GM23338 (cell line): ENCODE measurements around the gene ZMYND12. TPM values are rescaled to one million over a fixed set of nuclear protein-coding genes. Genes with fewer than 3 reads are reported as not detected.

ENCODE experiments used
- ATAC-seq: fragments of 200-7000 bp; cut with Tn5 transposase; 3 replicates; pipeline ENCODE4 v1.9.1; 2020
- DNase-seq: peaks from one replicate; pipeline ENCODE4 v3.0.0-alpha.2; 2015; ENCODE audit warnings: low spot score
- H2AFZ ChIP-seq: fragments of 200-600 bp; sonication (generic); 2 replicates; pipeline ENCODE4 v1.8.0; 2016; ENCODE audit warnings: antibody characterized with exemption, mild to moderate bottlenecking, moderate library complexity
- H3F3A ChIP-seq: fragments of 200-600 bp; sonication (generic); replicated peaks from 2 replicates; pipeline ENCODE4 v1.8.0; 2017; ENCODE audit warnings: antibody characterized with exemption, mixed run types, low read depth
- H3K27ac ChIP-seq: fragments of 200-600 bp; sonication (generic); 2 replicates; pipeline ENCODE4 v1.6.1; 2016; ENCODE audit warnings: low read depth
- H3K27me3 ChIP-seq: fragments of 200-600 bp; sonication (generic); 2 replicates; pipeline ENCODE4 v1.8.0; 2016; ENCODE audit warnings: mild to moderate bottlenecking, mixed run types, moderate library complexity; ENCODE audit not compliant: insufficient read depth
- H3K36me3 ChIP-seq: fragments of 200-600 bp; sonication (generic); 2 replicates; pipeline ENCODE4 v1.8.0; 2016; ENCODE audit warnings: mild to moderate bottlenecking; ENCODE audit not compliant: insufficient read depth
- H3K4me1 ChIP-seq: fragments of 200-600 bp; sonication (generic); 2 replicates; pipeline ENCODE4 v1.8.0; 2016; ENCODE audit warnings: mild to moderate bottlenecking, moderate library complexity; ENCODE audit not compliant: insufficient read depth
- H3K4me2 ChIP-seq: fragments of 200-600 bp; sonication (generic); 2 replicates; pipeline ENCODE4 v1.7.1; 2017; ENCODE audit warnings: mixed run types
- H3K4me3 ChIP-seq: fragments of 200-600 bp; sonication (generic); 2 replicates; pipeline ENCODE4 v1.6.1; 2016; ENCODE audit warnings: mixed run types
- H3K79me2 ChIP-seq: fragments of 200-600 bp; sonication (generic); replicated peaks from 2 replicates; pipeline ENCODE4 v1.8.0; 2017; ENCODE audit warnings: mild to moderate bottlenecking; ENCODE audit not compliant: insufficient read depth
- H3K9me2 ChIP-seq: fragments of 200-600 bp; sonication (generic); 2 replicates; pipeline ENCODE4 v1.8.0; 2017; ENCODE audit not compliant: insufficient read depth
- H4K20me1 ChIP-seq: fragments of 200-600 bp; sonication (generic); replicated peaks from 2 replicates; pipeline ENCODE4 v1.8.0; 2017; ENCODE audit warnings: mild to moderate bottlenecking; ENCODE audit not compliant: insufficient read depth
- H3K27ac Mint-ChIP-seq: 2 replicates; pipeline ENCODE4 v1.8.0; 2020; ENCODE audit warnings: inconsistent platforms, mild to moderate bottlenecking, moderate library complexity, mixed read lengths
- H3K27me3 Mint-ChIP-seq: 3 replicates; pipeline ENCODE4 v1.8.0; 2022; ENCODE audit warnings: low read depth, mild to moderate bottlenecking, moderate library complexity, mixed read lengths, inconsistent platforms; ENCODE audit not compliant: insufficient read depth, poor library complexity
- H3K36me3 Mint-ChIP-seq: 3 replicates; pipeline ENCODE4 v1.8.0; 2021; ENCODE audit warnings: low read depth, mild to moderate bottlenecking, inconsistent platforms, moderate library complexity, mixed read lengths
- H3K4me1 Mint-ChIP-seq: 3 replicates; pipeline ENCODE4 v1.8.0; 2020; ENCODE audit warnings: mild to moderate bottlenecking, inconsistent platforms, mixed read lengths
- H3K4me3 Mint-ChIP-seq: 3 replicates; pipeline ENCODE4 v1.8.0; 2021; ENCODE audit warnings: moderate library complexity, mild to moderate bottlenecking, inconsistent platforms, mixed read lengths
- H3K9me3 Mint-ChIP-seq: 3 replicates; pipeline ENCODE4 v1.8.0; 2020; ENCODE audit warnings: moderate library complexity, mild to moderate bottlenecking, inconsistent platforms, mixed read lengths
- CREB1 ChIP-seq: fragments of 250-450 bp; sonication (Bioruptor Pico); IDR thresholded peaks from 2 replicates; pipeline ENCODE4 v1.5.0; 2020; ENCODE audit warnings: low read depth, mild to moderate bottlenecking, moderate library complexity
- EZH2 ChIP-seq: fragments of 200-600 bp; sonication (generic); IDR thresholded peaks from one replicate; pipeline ENCODE4 v1.8.0; 2017; ENCODE audit warnings: antibody characterized with exemption, mild to moderate bottlenecking, low read depth; ENCODE audit not compliant: unreplicated experiment
- EZH2phosphoT487 ChIP-seq: fragments of 200-600 bp; sonication (generic); IDR thresholded peaks from one replicate; pipeline ENCODE4 v1.8.1; 2018; ENCODE audit warnings: antibody characterized with exemption; ENCODE audit not compliant: unreplicated experiment
- JUNB ChIP-seq: IDR thresholded peaks from one replicate; pipeline ENCODE4 v1.6.1; 2016; ENCODE audit warnings: antibody characterized with exemption; ENCODE audit not compliant: unreplicated experiment
- NANOG ChIP-seq: IDR thresholded peaks from 2 replicates; pipeline ENCODE4 v1.6.1; 2016; ENCODE audit warnings: antibody characterized with exemption, borderline replicate concordance
- POLR2AphosphoS5 ChIP-seq: IDR thresholded peaks from 2 replicates; pipeline ENCODE4 v1.6.1; 2016; ENCODE audit warnings: antibody characterized with exemption, low read depth
- STAT1 ChIP-seq: IDR thresholded peaks from one replicate; pipeline ENCODE4 v1.6.1; 2016; ENCODE audit warnings: antibody characterized with exemption; ENCODE audit not compliant: unreplicated experiment
- ZNF114 ChIP-seq: fragments of 250-450 bp; sonication (Bioruptor Pico); IDR thresholded peaks from 2 replicates; pipeline ENCODE4 v1.5.0; 2020; ENCODE audit warnings: mild to moderate bottlenecking, moderate library complexity
- ZNF331 ChIP-seq: fragments of 250-450 bp; sonication (Bioruptor Pico); IDR thresholded peaks from 2 replicates; pipeline ENCODE4 v1.5.0; 2020; ENCODE audit warnings: low read depth, mild to moderate bottlenecking, moderate library complexity
- polyA plus RNA-seq: library from polyadenylated mRNA; unstranded; fragments of >200 nt; fragmentation: Nextera tagmentation; extraction: Ambion mirVana; gene quantifications from 2 replicates; pipeline ENCODE4 v1.2.1, GENCODE V29; 2016
- total RNA-seq: library from RNA; depleted of rRNA; stranded (reverse); fragments of >200 nt; shearing (Covaris generic); gene quantifications from 2 replicates; pipeline ENCODE4 v1.2.3, GENCODE V29; 2014
- TF ChIP-seq, protein P1 (sequence below): fragments of 250-450 bp; sonication (Bioruptor Pico); IDR thresholded peaks from 2 replicates; pipeline ENCODE4 v1.5.0; 2020; ENCODE audit warnings: mild to moderate bottlenecking, moderate library complexity

ZMYND12 gene
- total and polyA plus RNA-seq, 2 experiments from 2014 or later = 0.16 to 0.63 TPM

DNA sequence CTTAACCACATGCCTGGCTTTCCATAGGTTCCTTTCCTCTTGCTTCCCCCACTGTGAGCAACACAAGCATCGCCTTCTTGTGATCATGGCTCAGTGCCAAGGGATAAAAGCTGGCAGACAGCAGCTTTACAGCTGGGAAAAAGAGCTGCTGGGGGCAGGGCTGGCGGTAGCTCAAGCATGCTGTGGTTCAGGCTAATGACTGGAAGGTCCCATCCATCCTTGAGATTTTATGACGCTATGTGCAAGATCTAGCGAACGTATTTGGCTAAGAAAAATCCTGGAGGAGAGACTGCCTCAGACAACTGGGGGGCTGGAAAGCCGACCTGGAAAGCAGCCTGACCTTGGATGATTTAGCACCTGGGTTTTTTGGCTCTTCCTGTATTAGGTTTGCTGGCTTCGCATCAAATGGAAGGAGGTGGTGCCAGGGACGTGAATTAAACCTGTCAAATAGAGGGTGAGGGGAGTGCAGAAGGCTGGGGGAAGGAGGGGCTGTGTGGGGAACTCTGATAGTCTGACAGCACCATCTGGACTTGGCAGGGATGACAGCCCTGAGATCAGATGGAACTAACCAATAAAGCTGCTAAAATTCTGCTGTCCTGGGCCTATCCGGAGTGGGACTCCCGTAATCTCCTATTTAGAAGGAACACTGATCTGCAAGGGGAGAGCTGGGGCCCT is 34.8 kb downstream of the ZMYND12 start:
- Histone ChIP-seq H3K9me2 (no peaks in the 10 kb centered on the region), H3K36me3 (no peaks in the 10 kb centered on the region), H3K4me1 (peaks cover 27% of the 10 kb centered on the region), H3K27me3 (no peaks in the 10 kb centered on the region), H3K4me3 (no peak overlapping the region), H2AFZ (no peak overlapping the region), H3F3A (no peaks in the 10 kb centered on the region), H3K79me2 (no peaks in the 10 kb centered on the region), H4K20me1 (no peaks in the 10 kb centered on the region), H3K4me2 (no peak overlapping the region), H3K27ac (no peak overlapping the region)
- Mint-ChIP-seq H3K4me3 (no peak overlapping the region), H3K27me3 (peaks cover 11% of the 10 kb centered on the region), H3K27ac (no peak overlapping the region), H3K4me1 (peaks cover 37% of the 10 kb centered on the region), H3K36me3 (no peaks in the 10 kb centered on the region), H3K9me3 (no peaks in the 10 kb centered on the region)
- DNase-seq (no peak), ATAC-seq (no peak)
- TF ChIP-seq EZH2 = no peak
- no peak for TF ChIP-seq POLR2AphosphoS5
- TF ChIP-seq STAT1 = no peak
- TF ChIP-seq EZH2phosphoT487 = no peak
- TF ChIP-seq ZNF114 (CRISPR knock-in tag) = no peak
- TF ChIP-seq JUNB = no peak
- no peak for TF ChIP-seq ZNF331 (CRISPR knock-in tag)
- no peak for TF ChIP-seq NANOG
- TF ChIP-seq CREB1 (CRISPR knock-in tag) = no peak

DNA sequence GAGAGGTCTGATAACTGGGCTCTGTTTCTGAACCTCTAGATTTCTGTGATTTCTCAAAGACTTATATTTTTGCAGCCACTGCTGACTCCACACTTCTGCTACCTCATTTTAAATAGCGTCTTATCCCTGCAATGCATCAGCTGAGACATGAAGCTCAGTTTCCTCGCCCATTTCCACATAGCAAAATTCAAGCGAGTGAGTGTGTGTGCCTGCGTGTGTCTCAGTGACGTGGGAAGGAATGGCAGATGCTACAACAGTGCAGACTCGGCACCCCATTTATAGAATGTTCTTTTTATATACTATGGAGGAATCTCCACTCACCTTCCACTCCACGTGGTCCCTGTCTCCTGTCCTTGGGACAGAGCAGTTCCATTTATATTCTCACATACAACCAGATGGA is 35.7 kb downstream of the ZMYND12 start:
- no peak overlapping the region for H3K4me3 Mint-ChIP-seq
- Histone ChIP-seq H3K36me3 (no peaks in the 10 kb centered on the region), H3K4me1 (peaks cover 27% of the 10 kb centered on the region), H2AFZ (no peak overlapping the region), H3K27me3 (no peaks in the 10 kb centered on the region), H3K79me2 (no peaks in the 10 kb centered on the region), H3F3A (no peaks in the 10 kb centered on the region), H3K9me2 (no peaks in the 10 kb centered on the region), H3K27ac (no peak overlapping the region), H3K4me2 (no peak overlapping the region), H4K20me1 (no peaks in the 10 kb centered on the region), H3K4me3 (no peak overlapping the region)
- no peak overlapping the region for H3K27ac Mint-ChIP-seq
- no peak for DNase-seq
- peaks cover 11% of the 10 kb centered on the region for H3K27me3 Mint-ChIP-seq
- no peaks in the 10 kb centered on the region for H3K36me3 Mint-ChIP-seq
- TF ChIP-seq ZNF114 (CRISPR knock-in tag) (no peak), EZH2phosphoT487 (no peak)
- TF ChIP-seq, protein P1, sequence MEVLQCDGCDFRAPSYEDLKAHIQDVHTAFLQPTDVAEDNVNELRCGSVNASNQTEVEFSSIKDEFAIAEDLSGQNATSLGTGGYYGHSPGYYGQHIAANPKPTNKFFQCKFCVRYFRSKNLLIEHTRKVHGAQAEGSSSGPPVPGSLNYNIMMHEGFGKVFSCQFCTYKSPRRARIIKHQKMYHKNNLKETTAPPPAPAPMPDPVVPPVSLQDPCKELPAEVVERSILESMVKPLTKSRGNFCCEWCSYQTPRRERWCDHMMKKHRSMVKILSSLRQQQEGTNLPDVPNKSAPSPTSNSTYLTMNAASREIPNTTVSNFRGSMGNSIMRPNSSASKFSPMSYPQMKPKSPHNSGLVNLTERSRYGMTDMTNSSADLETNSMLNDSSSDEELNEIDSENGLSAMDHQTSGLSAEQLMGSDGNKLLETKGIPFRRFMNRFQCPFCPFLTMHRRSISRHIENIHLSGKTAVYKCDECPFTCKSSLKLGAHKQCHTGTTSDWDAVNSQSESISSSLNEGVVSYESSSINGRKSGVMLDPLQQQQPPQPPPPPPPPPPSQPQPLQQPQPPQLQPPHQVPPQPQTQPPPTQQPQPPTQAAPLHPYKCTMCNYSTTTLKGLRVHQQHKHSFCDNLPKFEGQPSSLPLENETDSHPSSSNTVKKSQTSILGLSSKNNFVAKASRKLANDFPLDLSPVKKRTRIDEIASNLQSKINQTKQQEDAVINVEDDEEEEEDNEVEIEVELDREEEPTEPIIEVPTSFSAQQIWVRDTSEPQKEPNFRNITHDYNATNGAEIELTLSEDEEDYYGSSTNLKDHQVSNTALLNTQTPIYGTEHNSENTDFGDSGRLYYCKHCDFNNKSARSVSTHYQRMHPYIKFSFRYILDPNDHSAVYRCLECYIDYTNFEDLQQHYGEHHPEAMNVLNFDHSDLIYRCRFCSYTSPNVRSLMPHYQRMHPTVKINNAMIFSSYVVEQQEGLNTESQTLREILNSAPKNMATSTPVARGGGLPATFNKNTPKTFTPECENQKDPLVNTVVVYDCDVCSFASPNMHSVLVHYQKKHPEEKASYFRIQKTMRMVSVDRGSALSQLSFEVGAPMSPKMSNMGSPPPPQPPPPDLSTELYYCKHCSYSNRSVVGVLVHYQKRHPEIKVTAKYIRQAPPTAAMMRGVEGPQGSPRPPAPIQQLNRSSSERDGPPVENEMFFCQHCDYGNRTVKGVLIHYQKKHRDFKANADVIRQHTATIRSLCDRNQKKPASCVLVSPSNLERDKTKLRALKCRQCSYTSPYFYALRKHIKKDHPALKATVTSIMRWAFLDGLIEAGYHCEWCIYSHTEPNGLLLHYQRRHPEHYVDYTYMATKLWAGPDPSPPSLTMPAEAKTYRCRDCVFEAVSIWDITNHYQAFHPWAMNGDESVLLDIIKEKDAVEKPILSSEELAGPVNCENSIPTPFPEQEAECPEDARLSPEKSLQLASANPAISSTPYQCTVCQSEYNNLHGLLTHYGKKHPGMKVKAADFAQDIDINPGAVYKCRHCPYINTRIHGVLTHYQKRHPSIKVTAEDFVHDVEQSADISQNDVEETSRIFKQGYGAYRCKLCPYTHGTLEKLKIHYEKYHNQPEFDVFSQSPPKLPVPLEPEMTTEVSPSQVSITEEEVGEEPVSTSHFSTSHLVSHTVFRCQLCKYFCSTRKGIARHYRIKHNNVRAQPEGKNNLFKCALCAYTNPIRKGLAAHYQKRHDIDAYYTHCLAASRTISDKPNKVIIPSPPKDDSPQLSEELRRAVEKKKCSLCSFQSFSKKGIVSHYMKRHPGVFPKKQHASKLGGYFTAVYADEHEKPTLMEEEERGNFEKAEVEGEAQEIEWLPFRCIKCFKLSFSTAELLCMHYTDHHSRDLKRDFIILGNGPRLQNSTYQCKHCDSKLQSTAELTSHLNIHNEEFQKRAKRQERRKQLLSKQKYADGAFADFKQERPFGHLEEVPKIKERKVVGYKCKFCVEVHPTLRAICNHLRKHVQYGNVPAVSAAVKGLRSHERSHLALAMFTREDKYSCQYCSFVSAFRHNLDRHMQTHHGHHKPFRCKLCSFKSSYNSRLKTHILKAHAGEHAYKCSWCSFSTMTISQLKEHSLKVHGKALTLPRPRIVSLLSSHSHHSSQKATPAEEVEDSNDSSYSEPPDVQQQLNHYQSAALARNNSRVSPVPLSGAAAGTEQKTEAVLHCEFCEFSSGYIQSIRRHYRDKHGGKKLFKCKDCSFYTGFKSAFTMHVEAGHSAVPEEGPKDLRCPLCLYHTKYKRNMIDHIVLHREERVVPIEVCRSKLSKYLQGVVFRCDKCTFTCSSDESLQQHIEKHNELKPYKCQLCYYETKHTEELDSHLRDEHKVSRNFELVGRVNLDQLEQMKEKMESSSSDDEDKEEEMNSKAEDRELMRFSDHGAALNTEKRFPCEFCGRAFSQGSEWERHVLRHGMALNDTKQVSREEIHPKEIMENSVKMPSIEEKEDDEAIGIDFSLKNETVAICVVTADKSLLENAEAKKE = no peak
- no peak for ATAC-seq
- peaks cover 37% of the 10 kb centered on the region for H3K4me1 Mint-ChIP-seq
- no peaks in the 10 kb centered on the region for H3K9me3 Mint-ChIP-seq
